GM23248 (cell line): ENCODE measurements around the gene RIC8B. TPM values are rescaled to one million over a fixed set of nuclear protein-coding genes. Genes with fewer than 3 reads are reported as not detected.

Experiments used
- DNase-seq: peaks from one replicate; pipeline ENCODE4 v3.0.0-alpha.2; 2015
- H2AFZ ChIP-seq: fragments of 200-600 bp; sonication (generic); 2 replicates; pipeline ENCODE4 v1.6.1; 2016; ENCODE audit warnings: antibody characterized with exemption
- H3F3A ChIP-seq: fragments of 200-600 bp; sonication (generic); 2 replicates; pipeline ENCODE4 v1.6.1; 2016; ENCODE audit warnings: mild to moderate bottlenecking, antibody characterized with exemption, mixed run types; ENCODE audit not compliant: insufficient read depth
- H3K27ac ChIP-seq: fragments of 200-600 bp; sonication (generic); 2 replicates; pipeline ENCODE4 v1.5.1; 2016; ENCODE audit warnings: mild to moderate bottlenecking
- H3K27me3 ChIP-seq: fragments of 200-600 bp; sonication (generic); replicated peaks from 2 replicates; pipeline ENCODE4 v1.6.1; 2016; ENCODE audit warnings: mild to moderate bottlenecking; ENCODE audit not compliant: insufficient read depth
- H3K36me3 ChIP-seq: fragments of 200-600 bp; sonication (generic); 2 replicates; pipeline ENCODE4 v1.6.1; 2016; ENCODE audit warnings: low read depth, mild to moderate bottlenecking
- H3K4me1 ChIP-seq: fragments of 200-600 bp; sonication (generic); 2 replicates; pipeline ENCODE4 v1.6.1; 2016; ENCODE audit warnings: mild to moderate bottlenecking; ENCODE audit not compliant: insufficient read depth
- H3K4me2 ChIP-seq: fragments of 200-600 bp; sonication (generic); one replicate; pipeline ENCODE4 v1.6.1; 2016; ENCODE audit warnings: mild to moderate bottlenecking; ENCODE audit not compliant: unreplicated experiment
- H3K4me3 ChIP-seq: fragments of 200-600 bp; sonication (generic); 2 replicates; pipeline ENCODE4 v1.5.1; 2016; ENCODE audit warnings: mild to moderate bottlenecking
- H3K79me2 ChIP-seq: fragments of 200-600 bp; sonication (generic); 2 replicates; pipeline ENCODE4 v1.6.1; 2016; ENCODE audit warnings: mild to moderate bottlenecking; ENCODE audit not compliant: insufficient read depth
- H3K9ac ChIP-seq: fragments of 200-600 bp; sonication (generic); 2 replicates; pipeline ENCODE4 v1.6.1; 2016; ENCODE audit warnings: mild to moderate bottlenecking
- H3K9me2 ChIP-seq: fragments of 200-600 bp; sonication (generic); 2 replicates; pipeline ENCODE4 v1.6.1; 2016; ENCODE audit warnings: mixed run types, mild to moderate bottlenecking, moderate library complexity; ENCODE audit not compliant: insufficient read depth
- H3K9me3 ChIP-seq: fragments of 200-600 bp; sonication (generic); one replicate; pipeline ENCODE4 v1.6.1; 2017; ENCODE audit warnings: low read depth
- H4K20me1 ChIP-seq: fragments of 200-600 bp; sonication (generic); 2 replicates; pipeline ENCODE4 v1.6.0; 2016; ENCODE audit not compliant: insufficient read depth
- EZH2 ChIP-seq: fragments of 200-600 bp; sonication (generic); IDR thresholded peaks from 2 replicates; pipeline ENCODE4 v1.6.1; 2018; ENCODE audit warnings: antibody characterized with exemption, mild to moderate bottlenecking; ENCODE audit not compliant: insufficient read depth, poor library complexity, severe bottlenecking
- EZH2phosphoT487 ChIP-seq: fragments of 200-600 bp; sonication (generic); IDR thresholded peaks from 2 replicates; pipeline ENCODE4 v1.6.1; 2018; ENCODE audit warnings: antibody characterized with exemption, moderate library complexity, mild to moderate bottlenecking, low read depth; ENCODE audit not compliant: insufficient read depth
- WGBS, 2 experiments: methylation state at CpG; one replicate each; pipeline ENCODE4 v1.1.6; 2015 to 2017; ENCODE audit warnings: low lambda C conversion rate in 2 of 2, low coverage in 1 of 2; ENCODE audit errors: missing lambda C conversion rate in 2 of 2; 5-methylcytosine and 5-hydroxymethylcytosine counted together
- in situ Hi-C: fragments of 300-500 bp; cut with MboI; formaldehyde crosslinking; loops from 2 replicates; pipeline ENCODE4 v1.15.0; 2020
- polyA plus RNA-seq: library from polyadenylated mRNA; unstranded; fragments of >200 nt; fragmentation: Nextera tagmentation; extraction: Ambion mirVana; gene quantifications from 2 replicates; pipeline ENCODE4 v1.2.1, GENCODE V29; 2016
- total RNA-seq: library from RNA; depleted of rRNA; stranded (reverse); fragments of >200 nt; shearing (Covaris generic); gene quantifications from 2 replicates; pipeline ENCODE4 v1.2.3, GENCODE V29; 2014

RIC8B gene
- total and polyA plus RNA-seq, 2 experiments from 2014 or later = 6.8 to 7.6 TPM

GRCh38 chr12:106889950-106890626 lies 115.6 kb downstream of the RIC8B start:
- Histone ChIP-seq H3K4me2 (no peak overlapping the region), H3K9ac (no peak overlapping the region), H4K20me1 (no peaks in the 10 kb centered on the region), H3K4me1 (no peaks in the 10 kb centered on the region), H3K79me2 (no peaks in the 10 kb centered on the region), H3K9me2 (no peaks in the 10 kb centered on the region), H3K27ac (no peak overlapping the region), H3K9me3 (no peaks in the 10 kb centered on the region), H2AFZ (no peak overlapping the region), H3K36me3 (peaks cover 17% of the 10 kb centered on the region), H3F3A (no peaks in the 10 kb centered on the region), H3K27me3 (no peaks in the 10 kb centered on the region), H3K4me3 (no peak overlapping the region)
- no peak for TF ChIP-seq EZH2phosphoT487
- no peak for TF ChIP-seq EZH2
- in situ Hi-C loops = no loop called here
- no peak for DNase-seq
- WGBS, 2 experiments = 93 to 94% methylated on average over 4 of the region's 4 CpGs

DNA sequence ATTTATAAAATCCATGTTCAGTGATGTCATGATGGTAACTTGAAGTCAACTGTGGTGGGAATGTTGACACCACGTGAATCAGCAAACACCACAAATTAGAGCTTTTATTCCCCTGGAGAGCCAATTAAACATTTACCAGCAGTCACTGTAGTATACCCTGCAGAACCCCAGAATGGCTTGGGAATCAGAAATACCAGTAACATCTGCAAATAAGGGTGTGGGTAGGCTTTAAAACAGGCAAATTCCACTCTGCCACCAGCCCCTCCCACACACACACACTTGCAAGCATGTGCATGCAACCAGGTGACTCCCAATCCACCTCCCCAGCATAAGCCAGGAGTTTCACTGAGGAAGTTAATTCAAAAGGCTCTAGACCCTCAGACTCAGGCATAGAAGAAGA lies 117.6 kb downstream of the RIC8B start:
- no peak for DNase-seq
- no peak overlapping the region for H3K4me2 ChIP-seq
- no peaks in the 10 kb centered on the region for H3K9me3 ChIP-seq
- H4K20me1 ChIP-seq = no peaks in the 10 kb centered on the region
- no peaks in the 10 kb centered on the region for H3F3A ChIP-seq
- no peak overlapping the region for H3K27ac ChIP-seq
- H3K9me2 ChIP-seq = no peaks in the 10 kb centered on the region
- TF ChIP-seq EZH2phosphoT487 = no peak
- no peak for TF ChIP-seq EZH2
- no peak overlapping the region for H3K4me3 ChIP-seq
- no peak overlapping the region for H3K9ac ChIP-seq
- H3K27me3 ChIP-seq = no peaks in the 10 kb centered on the region
- H3K4me1 ChIP-seq = no peaks in the 10 kb centered on the region
- in situ Hi-C loops = no loop called here
- peaks cover 10% of the 10 kb centered on the region for H3K36me3 ChIP-seq
- 42 to 64% methylated on average over 1 of the region's 1 CpG for WGBS, 2 experiments
- no peak overlapping the region for H2AFZ ChIP-seq
- no peaks in the 10 kb centered on the region for H3K79me2 ChIP-seq

- DNase-seq = no peak
- Histone ChIP-seq H4K20me1 (no peaks in the 10 kb centered on the region), H3K9ac (no peak overlapping the region), H3K27ac (no peak overlapping the region), H3K4me3 (no peak overlapping the region), H3K4me1 (no peaks in the 10 kb centered on the region), H2AFZ (no peak overlapping the region), H3F3A (no peaks in the 10 kb centered on the region), H3K4me2 (no peak overlapping the region), H3K9me3 (no peaks in the 10 kb centered on the region), H3K9me2 (no peaks in the 10 kb centered on the region), H3K79me2 (no peaks in the 10 kb centered on the region), H3K36me3 (no peaks in the 10 kb centered on the region; the same call in 1 of the 2 replicates), H3K27me3 (no peaks in the 10 kb centered on the region)
- TF ChIP-seq EZH2phosphoT487 = no peak
- TF ChIP-seq EZH2 = no peak
- in situ Hi-C loops = no loop called here
- 81 to 83% methylated on average over 8 of the region's 8 CpGs for WGBS, 2 experiments
These were observed 119.0 kb downstream of the RIC8B start for GRCh38 chr12:106893451-106893850.

- Histone ChIP-seq H3K79me2 (no peaks in the 10 kb centered on the region), H3K36me3 (no peaks in the 10 kb centered on the region), H3K27me3 (no peaks in the 10 kb centered on the region), H3K27ac (no peak overlapping the region), H3K4me1 (no peaks in the 10 kb centered on the region), H3F3A (no peaks in the 10 kb centered on the region), H4K20me1 (no peaks in the 10 kb centered on the region), H3K9ac (no peak overlapping the region), H3K9me3 (no peaks in the 10 kb centered on the region), H3K4me2 (no peak overlapping the region), H3K4me3 (no peak overlapping the region), H3K9me2 (no peaks in the 10 kb centered on the region), H2AFZ (no peak overlapping the region)
- TF ChIP-seq EZH2phosphoT487 (no peak), EZH2 (no peak)
- DNase-seq = no peak
- 76 to 91% methylated on average over 1 of the region's 1 CpG for WGBS, 2 experiments
- in situ Hi-C loops = no loop called here
These were observed 120.3 kb downstream of the RIC8B start for GRCh38 chr12:106894774-106895173.

GRCh38 chr12:106896603-106897002 lies 122.1 kb downstream of the RIC8B start:
- TF ChIP-seq EZH2phosphoT487 = no peak
- no peak for TF ChIP-seq EZH2
- no peaks in the 10 kb centered on the region for H3K27me3 ChIP-seq
- H2AFZ ChIP-seq = no peak overlapping the region
- H3K4me3 ChIP-seq = no peak overlapping the region
- H3K9me3 ChIP-seq = no peaks in the 10 kb centered on the region
- H3K9ac ChIP-seq = no peak overlapping the region
- DNase-seq = no peak
- H3K79me2 ChIP-seq = no peaks in the 10 kb centered on the region
- no peak overlapping the region for H3K4me2 ChIP-seq
- H3K9me2 ChIP-seq = no peaks in the 10 kb centered on the region
- H3F3A ChIP-seq = no peaks in the 10 kb centered on the region; the same call in 1 of the 2 replicates
- no peaks in the 10 kb centered on the region for H3K36me3 ChIP-seq
- no peaks in the 10 kb centered on the region for H3K4me1 ChIP-seq
- H3K27ac ChIP-seq = no peak overlapping the region
- in situ Hi-C loops = no loop called here
- no peaks in the 10 kb centered on the region for H4K20me1 ChIP-seq
